Measurements from ENCODE around the gene CRYZ.
"Not testable (repeated sequence)": the region's sequence is repeated elsewhere in the genome, so short reads cannot be mapped to it uniquely, and the experiment has no call there.

The CRYZ gene

GRCh38 chr1:74766579-74766978, 33.7 kb upstream of the CRYZ start:
- H3K36me3 ChIP-seq (ENCODE audit: control insufficient read depth, insufficient read depth, low read length), result no peaks in the 10 kb centered on the region
- TF ChIP-seq CTCF (IDR thresholded peaks at IDR 0.05), result no peak
- H3K79me2 ChIP-seq, result no peaks in the 10 kb centered on the region

GRCh38 chr1:74763807-74764206, 31.0 kb upstream of the CRYZ start:
- Histone ChIP-seq H3K4me2 (ENCODE audit: low read length) (no peak overlapping the region), H3K79me2 (no peaks in the 10 kb centered on the region), H3K4me1 (no peaks in the 10 kb centered on the region), H2AFZ (no peak overlapping the region), H3K4me3 (ENCODE audit: low read depth, low read length) (no peak overlapping the region), H3K27ac (no peak overlapping the region), H3K9ac (no peak overlapping the region), H3K36me3 (ENCODE audit: control insufficient read depth, insufficient read depth, low read length) (no peaks in the 10 kb centered on the region), H3K27me3 (ENCODE audit: control insufficient read depth, insufficient read depth, low read length) (no peaks in the 10 kb centered on the region), H3K9me3 (ENCODE audit: control insufficient read depth, low read length) (no peaks in the 10 kb centered on the region)
- TF ChIP-seq CTCF (IDR thresholded peaks at IDR 0.05), result no peak

More at GRCh38 chr1:74766579-74766978, 33.7 kb upstream of the CRYZ start:
- H3K27me3 ChIP-seq (ENCODE audit: control insufficient read depth, insufficient read depth, low read length), result no peaks in the 10 kb centered on the region
- H3K4me3 ChIP-seq (ENCODE audit: low read depth, low read length), result no peak overlapping the region
- H3K27ac ChIP-seq, result no peak overlapping the region
- H2AFZ ChIP-seq, result no peak overlapping the region
- H3K4me1 ChIP-seq, result no peaks in the 10 kb centered on the region
- no peaks in the 10 kb centered on the region for H3K9me3 ChIP-seq (ENCODE audit: control insufficient read depth, low read length)
- H3K4me2 ChIP-seq (ENCODE audit: low read length), result no peak overlapping the region
- no peak overlapping the region for H3K9ac ChIP-seq

- not testable (repeated sequence) for H3K27ac ChIP-seq; H3K4me1 ChIP-seq; H3K27me3 ChIP-seq (ENCODE audit: control insufficient read depth, insufficient read depth, low read length); H3K4me2 ChIP-seq (ENCODE audit: low read length); H3K36me3 ChIP-seq (ENCODE audit: control insufficient read depth, insufficient read depth, low read length); H3K4me3 ChIP-seq (ENCODE audit: low read depth, low read length); H3K9me3 ChIP-seq (ENCODE audit: control insufficient read depth, low read length); H3K79me2 ChIP-seq; H3K9ac ChIP-seq; H2AFZ ChIP-seq
Observed at GRCh38 chr1:74756650-74757049, 23.8 kb upstream of the CRYZ start.

GRCh38 chr1:74755475-74755874, 22.6 kb upstream of the CRYZ start:
- Histone ChIP-seq H2AFZ (no peak overlapping the region), H3K9ac (no peak overlapping the region), H3K4me2 (ENCODE audit: low read length) (no peak overlapping the region), H3K27me3 (ENCODE audit: control insufficient read depth, insufficient read depth, low read length) (no peaks in the 10 kb centered on the region), H3K36me3 (ENCODE audit: control insufficient read depth, insufficient read depth, low read length) (no peaks in the 10 kb centered on the region), H3K79me2 (no peaks in the 10 kb centered on the region), H3K4me1 (no peaks in the 10 kb centered on the region), H3K9me3 (ENCODE audit: control insufficient read depth, low read length) (no peaks in the 10 kb centered on the region), H3K27ac (no peak overlapping the region), H3K4me3 (ENCODE audit: low read depth, low read length) (no peak overlapping the region)
- no peak for TF ChIP-seq CTCF (IDR thresholded peaks at IDR 0.05)

GRCh38 chr1:74753104-74753503, 20.3 kb upstream of the CRYZ start:
- no peak overlapping the region for H3K4me3 ChIP-seq (ENCODE audit: low read depth, low read length)
- H3K27me3 ChIP-seq (ENCODE audit: control insufficient read depth, insufficient read depth, low read length), result no peaks in the 10 kb centered on the region
- no peaks in the 10 kb centered on the region for H3K9me3 ChIP-seq (ENCODE audit: control insufficient read depth, low read length)
- no peak for TF ChIP-seq CTCF (IDR thresholded peaks at IDR 0.05)
- H3K4me1 ChIP-seq, result no peaks in the 10 kb centered on the region
- H3K9ac ChIP-seq, result no peak overlapping the region
- H3K79me2 ChIP-seq, result no peaks in the 10 kb centered on the region
- no peak overlapping the region for H3K4me2 ChIP-seq (ENCODE audit: low read length)
- no peak overlapping the region for H3K27ac ChIP-seq
- H2AFZ ChIP-seq, result no peak overlapping the region
- no peaks in the 10 kb centered on the region for H3K36me3 ChIP-seq (ENCODE audit: control insufficient read depth, insufficient read depth, low read length)

All from parathyroid adenoma (tissue), 2 donors.